IMR-90 (cell line): ENCODE results near the gene CRYBA2. TPM values are rescaled to one million over a fixed set of nuclear protein-coding genes. Genes with fewer than 3 reads are reported as not detected.

ENCODE experiments used
- ATAC-seq: fragments of 200-7000 bp; cut with Tn5 transposase; 2 replicates; pipeline ENCODE4 v1.9.1; 2020; ENCODE audit warnings: low read depth, mild to moderate bottlenecking, moderate library complexity
- BruUV-seq: library from RNA; stranded (reverse); fragments of 400-500 nt; replicated peaks from 2 replicates; lab custom pipeline; 2021; lab: Mats Ljungman, UMichigan
- CTCF ChIA-PET: fragments of 300-600 bp; formaldehyde crosslinking; extraction: SDS; loops from one replicate; lab custom pipeline; 2021; ENCODE audit warnings: antibody characterized with exemption; lab: Yijun Ruan, JAX
- POLR2A ChIA-PET: fragments of 300-600 bp; sonication (Branson Sonifier 250); formaldehyde crosslinking; loops from one replicate; lab custom pipeline; 2022; ENCODE audit warnings: antibody characterized with exemption; ENCODE audit not compliant: unreplicated experiment; lab: Charles Lee
- DNase-seq: peaks from one replicate; pipeline ENCODE4 v3.0.0; 2013
- H2AFZ ChIP-seq: replicated peaks from 2 replicates; pipeline ENCODE3; 2013; ENCODE audit warnings: low read length, mild to moderate bottlenecking; ENCODE audit not compliant: poor library complexity
- H2AK5ac ChIP-seq: 2 replicates; pipeline ENCODE4 v1.6.1; 2013; ENCODE audit warnings: low read depth, low read length, inconsistent platforms
- H2AK9ac ChIP-seq: replicated peaks from 2 replicates; pipeline ENCODE3; 2013; ENCODE audit warnings: mild to moderate bottlenecking, low read depth, low read length, moderate library complexity; ENCODE audit not compliant: poor library complexity
- H2BK120ac ChIP-seq: 2 replicates; pipeline ENCODE4 v1.6.1; 2013; ENCODE audit warnings: low read depth, low read length, inconsistent platforms
- H2BK15ac ChIP-seq: 3 replicates; pipeline ENCODE4 v1.6.1; 2013; ENCODE audit warnings: low read depth, low read length, inconsistent platforms
- H2BK20ac ChIP-seq: 2 replicates; pipeline ENCODE4 v1.6.1; 2013; ENCODE audit warnings: low read depth, mild to moderate bottlenecking, inconsistent platforms, low read length, moderate library complexity
- H2BK5ac ChIP-seq: 2 replicates; pipeline ENCODE4 v1.6.1; 2013; ENCODE audit warnings: mild to moderate bottlenecking, low read depth, low read length, inconsistent platforms; ENCODE audit not compliant: poor library complexity, severe bottlenecking
- H3K14ac ChIP-seq: replicated peaks from 2 replicates; pipeline ENCODE4 v1.6.1; 2013; ENCODE audit warnings: low read depth, low read length, inconsistent platforms
- H3K18ac ChIP-seq: 2 replicates; pipeline ENCODE4 v1.6.1; 2013; ENCODE audit warnings: low read depth, low read length, control low read depth
- H3K23ac ChIP-seq: 2 replicates; pipeline ENCODE4 v1.6.1; 2013; ENCODE audit warnings: low read depth, low read length, inconsistent platforms
- H3K27ac ChIP-seq: 2 replicates; pipeline ENCODE4 v1.5.1; 2013; ENCODE audit warnings: mild to moderate bottlenecking, control low read depth, low read length; ENCODE audit not compliant: insufficient read depth
- H3K27me3 ChIP-seq: 2 replicates; pipeline ENCODE4 v1.6.1; 2013; ENCODE audit warnings: low read length; ENCODE audit not compliant: control insufficient read depth, insufficient read depth
- H3K36me3 ChIP-seq: 2 replicates; pipeline ENCODE4 v1.6.1; 2013; ENCODE audit warnings: low read length, mixed read lengths; ENCODE audit not compliant: control insufficient read depth, insufficient read depth
- H3K4ac ChIP-seq: 2 replicates; pipeline ENCODE4 v1.6.1; 2013; ENCODE audit warnings: low read depth, low read length, inconsistent platforms
- H3K4me1 ChIP-seq: 2 replicates; pipeline ENCODE4 v1.6.1; 2013; ENCODE audit warnings: low read length, mixed read lengths; ENCODE audit not compliant: control insufficient read depth, insufficient read depth
- H3K4me2 ChIP-seq: 2 replicates; pipeline ENCODE4 v1.6.1; 2013; ENCODE audit warnings: low read depth, mild to moderate bottlenecking, control low read depth, low read length, moderate library complexity
- H3K4me3 ChIP-seq: 2 replicates; pipeline ENCODE4 v1.5.1; 2013; ENCODE audit warnings: low read depth, mild to moderate bottlenecking, control low read depth, low read length, moderate library complexity; ENCODE audit not compliant: insufficient read depth
- H3K56ac ChIP-seq: 2 replicates; pipeline ENCODE4 v1.6.1; 2013; ENCODE audit warnings: low read length, inconsistent platforms; ENCODE audit not compliant: insufficient read depth; ENCODE audit errors: extremely low read depth
- H3K79me1 ChIP-seq, 2 experiments: 2 replicates each; pipeline ENCODE4 v1.6.1; 2013; ENCODE audit warnings: low read length in 2 of 2, inconsistent platforms in 1 of 2, low read depth in 1 of 2
- H3K9ac ChIP-seq: 2 replicates; pipeline ENCODE4 v1.6.1; 2013; ENCODE audit warnings: low read depth, low read length, control low read depth
- H3K9me1 ChIP-seq: 2 replicates; pipeline ENCODE4 v1.6.1; 2013; ENCODE audit warnings: low read length, inconsistent platforms; ENCODE audit not compliant: insufficient read depth
- H3K9me3 ChIP-seq: 2 replicates; pipeline ENCODE4 v1.6.1; 2013; ENCODE audit warnings: low read length; ENCODE audit not compliant: control insufficient read depth, insufficient read depth
- H4K20me1 ChIP-seq: 2 replicates; pipeline ENCODE4 v1.6.1; 2013; ENCODE audit warnings: low read length, inconsistent platforms; ENCODE audit not compliant: insufficient read depth
- H4K5ac ChIP-seq: 2 replicates; pipeline ENCODE4 v1.6.1; 2013; ENCODE audit warnings: mild to moderate bottlenecking, low read depth, low read length, control low read depth
- H4K8ac ChIP-seq, 2 experiments: 2 replicates each; pipeline ENCODE4 v1.6.1; 2013; ENCODE audit warnings: low read depth in 2 of 2, low read length in 2 of 2, control low read depth in 1 of 2, inconsistent platforms in 1 of 2
- H4K91ac ChIP-seq: 2 replicates; pipeline ENCODE4 v1.6.1; 2013; ENCODE audit warnings: low read depth, low read length, inconsistent platforms; ENCODE audit not compliant: insufficient read depth
- CEBPB ChIP-seq: IDR thresholded peaks from 2 replicates; pipeline ENCODE4 v1.6.1; 2012; ENCODE audit warnings: low read depth, low read length, improper control_type of control experiment
- FOS ChIP-seq: fragments of 150-350 bp; IDR thresholded peaks from 2 replicates; pipeline ENCODE4 v1.6.1; 2016; ENCODE audit warnings: low read depth, low read length
- MAFK ChIP-seq: IDR thresholded peaks from 2 replicates; pipeline ENCODE4 v1.6.1; 2012; ENCODE audit warnings: low read depth, low read length, improper control_type of control experiment
- POLR2A ChIP-seq: IDR thresholded peaks from 2 replicates; pipeline ENCODE4 v1.6.1; 2012; ENCODE audit warnings: mild to moderate bottlenecking, low read depth, low read length
- RAD21 ChIP-seq: IDR thresholded peaks from 2 replicates; pipeline ENCODE4 v1.6.1; 2012; ENCODE audit warnings: low read length, improper control_type of control experiment
- RCOR1 ChIP-seq: IDR thresholded peaks from 2 replicates; pipeline ENCODE4 v1.6.1; 2012; ENCODE audit warnings: mild to moderate bottlenecking, low read length, improper control_type of control experiment; ENCODE audit not compliant: insufficient replicate concordance
- RFX5 ChIP-seq: IDR thresholded peaks from 2 replicates; pipeline ENCODE4 v1.8.0; 2012; ENCODE audit warnings: low read depth, mild to moderate bottlenecking, low read length, moderate library complexity
- WGBS, 2 experiments: methylation state at CpG; one replicate each; pipeline versions ENCODE4 v1.1.5 to v1.1.7; 2013; ENCODE audit warnings: missing lambda C conversion rate in 2 of 2; ENCODE audit not compliant: insufficient read length in 1 of 2; ENCODE audit errors: extremely low coverage in 2 of 2; 5-methylcytosine and 5-hydroxymethylcytosine counted together
- dilution Hi-C: fragments of 300-500 bp; cut with HindIII; formaldehyde crosslinking; loops from one replicate; pipeline ENCODE4 v1.14.3; 2018; ENCODE audit warnings: low sequenced_read_pairs; ENCODE audit not compliant: unreplicated experiment
- in situ Hi-C: fragments of 300-500 bp; cut with MboI; formaldehyde crosslinking; loops from 3 replicates; pipeline ENCODE4 v1.14.3; 2019; ENCODE audit warnings: low sequenced_read_pairs, inconsistent platforms, mixed read lengths
- intact Hi-C: fragments of 100-400 bp; cut with micrococcal nuclease; formaldehyde crosslinking; loops from 2 replicates; pipeline ENCODE4 v1.10.0; 2022
- polyA plus RNA-seq, 3 experiments: library from polyadenylated mRNA; depleted of rRNA; stranded (reverse); fragments of >200 nt; gene quantifications; 2 replicates each; pipeline ENCODE4 v1.2.3, GENCODE V29; 2012; ENCODE audit warnings: low replicate concordance in 1 of 3
- total RNA-seq: library from RNA; depleted of rRNA; stranded (reverse); fragments of >200 nt; gene quantifications from 2 replicates; pipeline ENCODE4 v1.2.3, GENCODE V29; 2012
- TF ChIP-seq, protein P1 (sequence below): conservative IDR thresholded peaks from 2 replicates; pipeline ENCODE4 v1.5.1; 2012; ENCODE audit warnings: mild to moderate bottlenecking, low read depth, low read length, improper control_type of control experiment

CRYBA2 gene
- total and polyA plus RNA-seq, 2 of the 4 experiments (the other 2 are of a cell fraction): not detected

DNA sequence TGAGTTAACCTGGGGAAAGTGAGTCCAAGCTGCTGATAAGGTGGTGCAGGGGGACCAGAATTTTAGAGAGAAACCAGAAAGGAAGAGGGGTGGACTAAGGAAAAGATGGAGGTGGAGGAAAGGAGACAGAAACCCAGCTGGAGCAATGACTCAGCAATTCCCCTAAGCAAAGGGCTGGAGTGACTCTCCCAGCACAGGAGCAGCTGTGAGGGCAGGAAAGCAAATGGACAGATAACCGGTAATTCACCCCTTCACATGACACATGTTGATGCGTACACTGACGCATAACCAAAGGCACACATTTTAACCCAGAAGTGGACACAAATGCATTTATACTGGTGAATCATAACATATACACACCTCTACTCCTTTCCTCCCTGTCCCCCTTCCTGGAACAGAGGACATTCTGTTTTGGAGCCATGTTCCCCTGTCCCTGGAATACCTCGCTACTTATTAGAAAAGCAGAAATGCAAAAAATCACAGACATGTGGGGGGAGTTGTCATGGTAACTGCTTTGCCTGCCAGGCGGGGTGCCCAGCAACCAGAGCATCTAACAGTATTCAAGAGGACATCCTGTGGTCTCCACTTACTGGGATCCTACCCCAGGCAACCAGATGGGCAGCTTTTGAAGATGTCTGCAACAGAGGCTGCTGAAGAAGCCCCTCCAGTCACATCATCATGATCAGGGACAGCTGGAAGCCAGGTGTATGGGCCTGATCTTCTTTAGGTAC, 29.0 kb downstream of the CRYBA2 start (continued):
- no peak for TF ChIP-seq RCOR1

DNA sequence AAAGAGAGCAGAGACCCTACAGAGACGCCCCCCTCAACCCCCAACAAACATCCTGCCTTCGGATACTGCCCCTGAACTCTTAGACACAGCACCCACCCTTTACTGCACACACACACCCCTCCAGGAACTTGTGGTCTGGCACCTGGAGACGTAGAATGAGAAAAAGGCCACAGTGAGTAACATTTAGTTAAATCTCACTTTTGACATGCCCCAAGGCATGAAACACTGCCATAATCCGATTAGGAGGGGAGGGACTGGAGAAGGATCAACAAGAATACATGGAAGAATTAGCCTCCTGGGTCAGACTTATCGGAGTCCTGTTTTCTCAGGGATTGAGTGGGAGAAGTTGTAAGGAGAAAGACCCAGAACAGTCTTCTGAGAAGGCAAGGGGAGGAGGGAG, 29.6 kb downstream of the CRYBA2 start:
- Histone ChIP-seq H2BK15ac (no peak overlapping the region), H3K9me1 (0 out of 2 replicates have a peak, but pooled peaks cover 4% of the 10 kb centered on the region), H2BK120ac (no peak overlapping the region), H4K5ac (no peak overlapping the region), H2AK9ac (peak overlapping the region; percentile 42), H2BK20ac (peak overlapping the region; percentile 35; the same call in 1 of the 2 replicates), H3K4me2 (no peak overlapping the region), H3K14ac (no peak overlapping the region), H3K23ac (no peak overlapping the region), H2BK5ac (no peak overlapping the region), H3K27ac (no peak overlapping the region), H3K79me1 (no peaks in the 10 kb centered on the region), H3K9me3 (no peaks in the 10 kb centered on the region), H4K8ac (no peak overlapping the region; a peak in 1 of 4 replicates), H3K4me1 (no peaks in the 10 kb centered on the region), H4K91ac (no peak overlapping the region), H3K27me3 (peaks cover 47% of the 10 kb centered on the region), H3K4ac (no peak overlapping the region), H3K18ac (no peak overlapping the region), H2AK5ac (no peak overlapping the region), H3K36me3 (no peaks in the 10 kb centered on the region), H4K20me1 (no peaks in the 10 kb centered on the region), H3K9ac (no peak overlapping the region), H2AFZ (peak overlapping the region; percentile 5), H3K56ac (no peak overlapping the region), H3K4me3 (no peak overlapping the region)
- no TSS peak for BruUV-seq
- no CpG with 5 or more reads among the region's 5 CpGs for WGBS, 2 experiments
- no peak for TF ChIP-seq RFX5
- TF ChIP-seq, protein P1, sequence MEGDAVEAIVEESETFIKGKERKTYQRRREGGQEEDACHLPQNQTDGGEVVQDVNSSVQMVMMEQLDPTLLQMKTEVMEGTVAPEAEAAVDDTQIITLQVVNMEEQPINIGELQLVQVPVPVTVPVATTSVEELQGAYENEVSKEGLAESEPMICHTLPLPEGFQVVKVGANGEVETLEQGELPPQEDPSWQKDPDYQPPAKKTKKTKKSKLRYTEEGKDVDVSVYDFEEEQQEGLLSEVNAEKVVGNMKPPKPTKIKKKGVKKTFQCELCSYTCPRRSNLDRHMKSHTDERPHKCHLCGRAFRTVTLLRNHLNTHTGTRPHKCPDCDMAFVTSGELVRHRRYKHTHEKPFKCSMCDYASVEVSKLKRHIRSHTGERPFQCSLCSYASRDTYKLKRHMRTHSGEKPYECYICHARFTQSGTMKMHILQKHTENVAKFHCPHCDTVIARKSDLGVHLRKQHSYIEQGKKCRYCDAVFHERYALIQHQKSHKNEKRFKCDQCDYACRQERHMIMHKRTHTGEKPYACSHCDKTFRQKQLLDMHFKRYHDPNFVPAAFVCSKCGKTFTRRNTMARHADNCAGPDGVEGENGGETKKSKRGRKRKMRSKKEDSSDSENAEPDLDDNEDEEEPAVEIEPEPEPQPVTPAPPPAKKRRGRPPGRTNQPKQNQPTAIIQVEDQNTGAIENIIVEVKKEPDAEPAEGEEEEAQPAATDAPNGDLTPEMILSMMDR: no peak
- TF ChIP-seq CEBPB: no peak
- no peak for TF ChIP-seq RAD21
- TF ChIP-seq POLR2A: no peak
- no peak for TF ChIP-seq RCOR1
- TF ChIP-seq MAFK: no peak
- TF ChIP-seq FOS: no peak
- dilution Hi-C loops: no loop called here
- in situ Hi-C loops: no loop called here
- ChIA-PET CTCF (no interaction called here), POLR2A (no interaction called here)
- DNase-seq (no peak), ATAC-seq (no peak)
- intact Hi-C loops: no loop called here
